GM13976 (cell line): Measurements from ENCODE around the gene HDAC7.

Experiments used
- DNase-seq: peaks from one replicate; pipeline ENCODE4 v3.0.0; 2012; ENCODE audit warnings: low spot score
- in situ Hi-C: fragments of 300-500 bp; cut with MboI; formaldehyde crosslinking; loops from one replicate; pipeline ENCODE4 v1.12.0; 2022; ENCODE audit warnings: low sequenced_read_pairs, mixed read lengths, inconsistent platforms; ENCODE audit not compliant: unreplicated experiment
- TF ChIP-seq, protein P1 (sequence below): IDR thresholded peaks from 2 replicates; pipeline ENCODE4 v1.5.1; 2012; ENCODE audit warnings: borderline replicate concordance, mild to moderate bottlenecking; ENCODE audit not compliant: insufficient read depth; ENCODE audit errors: extremely low read depth, missing control alignments, control extremely low read depth

HDAC7 gene

DNA sequence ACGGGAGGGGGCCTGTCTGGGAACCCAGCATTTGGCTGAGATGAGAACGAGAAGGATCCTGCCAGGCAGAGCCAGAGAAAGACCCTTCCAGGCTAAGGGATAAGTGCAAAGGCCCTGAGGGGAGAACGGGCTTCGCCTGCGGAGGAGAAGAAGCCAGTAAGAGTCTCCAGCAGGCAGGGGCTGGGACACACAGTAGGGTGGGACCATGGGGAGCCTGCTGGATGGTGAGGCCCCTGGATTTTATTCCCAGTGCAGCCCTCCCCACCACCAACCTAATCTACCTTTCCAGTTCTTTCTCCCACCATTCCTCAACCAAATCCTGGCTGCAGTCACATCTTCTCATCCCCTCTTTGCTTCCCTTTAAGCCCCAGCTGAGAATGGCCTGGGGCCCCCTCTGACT, 73.6 kb downstream of the HDAC7 start:
- in situ Hi-C loops, result no loop called here
- DNase-seq, result peak; percentile 25
- TF ChIP-seq, protein P1, sequence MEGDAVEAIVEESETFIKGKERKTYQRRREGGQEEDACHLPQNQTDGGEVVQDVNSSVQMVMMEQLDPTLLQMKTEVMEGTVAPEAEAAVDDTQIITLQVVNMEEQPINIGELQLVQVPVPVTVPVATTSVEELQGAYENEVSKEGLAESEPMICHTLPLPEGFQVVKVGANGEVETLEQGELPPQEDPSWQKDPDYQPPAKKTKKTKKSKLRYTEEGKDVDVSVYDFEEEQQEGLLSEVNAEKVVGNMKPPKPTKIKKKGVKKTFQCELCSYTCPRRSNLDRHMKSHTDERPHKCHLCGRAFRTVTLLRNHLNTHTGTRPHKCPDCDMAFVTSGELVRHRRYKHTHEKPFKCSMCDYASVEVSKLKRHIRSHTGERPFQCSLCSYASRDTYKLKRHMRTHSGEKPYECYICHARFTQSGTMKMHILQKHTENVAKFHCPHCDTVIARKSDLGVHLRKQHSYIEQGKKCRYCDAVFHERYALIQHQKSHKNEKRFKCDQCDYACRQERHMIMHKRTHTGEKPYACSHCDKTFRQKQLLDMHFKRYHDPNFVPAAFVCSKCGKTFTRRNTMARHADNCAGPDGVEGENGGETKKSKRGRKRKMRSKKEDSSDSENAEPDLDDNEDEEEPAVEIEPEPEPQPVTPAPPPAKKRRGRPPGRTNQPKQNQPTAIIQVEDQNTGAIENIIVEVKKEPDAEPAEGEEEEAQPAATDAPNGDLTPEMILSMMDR, result no peak

DNA sequence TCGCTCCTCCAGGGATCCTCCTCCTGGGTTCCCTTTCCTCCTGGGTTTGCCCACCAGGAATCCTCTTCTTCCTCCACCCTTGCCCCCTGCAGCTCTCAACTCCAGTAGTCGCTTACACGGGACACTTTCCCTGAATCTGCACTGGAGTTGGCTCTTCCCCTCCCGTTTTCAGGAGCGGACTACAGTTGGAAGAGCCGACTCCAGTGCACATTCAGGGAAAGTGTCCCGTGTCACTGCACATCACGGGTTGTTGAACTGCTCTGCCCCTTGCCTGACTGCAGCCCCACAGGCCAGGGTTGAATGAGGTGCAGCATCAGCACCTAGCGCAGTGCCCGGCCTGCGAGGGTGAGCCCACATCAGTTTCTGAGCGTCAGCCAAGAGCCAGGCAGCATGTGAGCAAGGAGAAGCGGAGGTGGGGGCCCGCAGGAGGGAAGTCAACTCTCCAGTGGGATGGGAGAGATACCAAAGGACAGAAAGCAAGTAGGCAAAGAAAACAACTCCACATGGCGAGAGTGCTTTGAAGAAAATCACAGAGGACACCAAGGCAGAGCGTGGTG, 74.1 kb downstream of the HDAC7 start:
- in situ Hi-C loops, result no loop called here
- DNase-seq, result no peak
- TF ChIP-seq, protein P1, result no peak

DNA sequence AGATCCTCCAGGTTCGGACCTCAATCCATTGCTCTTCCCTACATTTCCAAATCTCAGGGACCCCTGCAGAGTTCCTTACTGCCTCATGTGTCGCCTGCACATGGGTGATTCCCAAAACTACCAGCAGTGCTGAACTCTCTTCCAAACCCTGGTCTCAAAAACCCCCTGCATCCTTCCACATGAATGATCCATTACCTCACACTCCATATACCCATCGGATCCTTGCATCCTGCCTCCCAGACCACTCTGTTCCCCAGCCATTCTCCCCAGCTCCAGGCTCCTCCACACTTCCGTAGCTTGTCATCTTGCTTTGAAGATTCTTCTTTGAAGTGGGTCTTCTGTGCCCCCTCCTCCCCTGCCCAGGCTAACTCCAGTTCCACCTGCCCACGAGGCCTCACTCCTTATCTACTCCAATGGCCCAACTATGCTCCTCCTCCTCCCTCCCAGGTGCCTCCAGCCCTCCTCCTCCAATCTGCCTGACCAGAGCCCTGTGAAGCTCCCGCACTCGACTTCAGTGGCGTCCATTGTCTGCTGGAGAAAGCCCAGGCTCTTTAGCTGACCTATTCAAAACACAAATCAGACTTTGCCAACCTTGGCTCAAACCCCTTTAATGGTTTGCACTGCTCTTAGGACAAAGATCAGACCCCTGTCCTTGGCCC, 74.8 kb downstream of the HDAC7 start:
- in situ Hi-C loops, result no loop called here
- TF ChIP-seq, protein P1, result no peak
- no peak for DNase-seq

DNA sequence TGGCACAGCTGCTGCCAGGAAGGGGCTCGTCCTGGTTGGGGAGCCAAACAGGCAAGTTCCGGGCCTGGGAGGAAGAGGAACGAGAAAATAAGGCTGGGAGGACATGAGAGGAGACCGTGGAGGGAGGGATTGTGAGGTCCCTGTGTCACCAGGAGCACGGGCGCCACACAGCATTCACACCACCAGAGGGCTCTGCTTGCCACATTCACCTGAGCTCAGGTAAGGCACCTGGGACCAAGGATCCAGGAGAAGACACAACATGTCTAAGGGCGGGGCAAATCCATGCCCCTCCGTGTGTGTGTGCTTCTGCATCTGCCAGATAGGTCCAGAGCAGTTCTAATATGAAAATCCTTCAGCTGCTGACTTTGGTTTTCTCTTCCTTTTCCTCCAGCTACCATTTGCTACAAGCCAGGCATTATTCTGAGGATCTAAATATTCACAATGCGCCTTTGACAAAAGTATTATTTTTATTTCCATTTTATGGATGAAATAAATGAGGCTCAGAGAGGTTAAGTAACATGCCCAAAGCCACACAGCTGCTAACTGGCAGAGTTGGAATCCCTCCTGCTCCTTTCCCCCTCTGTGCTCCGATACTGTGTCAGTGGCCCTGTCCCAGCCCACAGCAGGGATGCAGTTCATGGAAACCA, 75.6 kb downstream of the HDAC7 start:
- in situ Hi-C loops, result no loop called here
- TF ChIP-seq, protein P1, result peak; percentile 65
- DNase-seq, result peak; percentile 66

DNA sequence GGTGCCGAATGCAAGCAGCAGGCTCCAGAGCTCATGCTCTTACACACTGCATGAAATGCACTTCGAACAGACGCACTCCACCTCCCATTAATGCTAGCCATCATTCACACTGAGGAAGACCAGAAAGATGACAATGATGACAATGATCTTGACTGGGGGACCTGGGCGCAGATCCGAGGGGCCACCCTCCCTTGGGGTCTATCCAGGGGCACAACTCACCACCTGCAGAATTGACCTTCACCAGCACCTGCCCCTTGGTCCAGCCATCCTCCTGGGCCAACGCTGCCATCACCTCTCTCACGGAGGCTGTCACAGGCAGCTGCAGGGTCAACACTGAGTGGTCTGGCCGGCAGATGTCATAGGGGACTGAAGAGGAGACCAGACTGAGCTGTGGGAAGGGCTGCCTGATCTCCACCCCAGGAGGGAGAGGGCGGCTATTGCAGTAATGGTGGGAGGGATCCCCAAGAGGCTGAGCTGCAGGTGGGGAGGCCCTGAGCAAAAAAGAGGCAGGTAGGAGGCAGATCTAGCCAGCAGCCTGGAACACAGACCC, 76.3 kb downstream of the HDAC7 start:
- DNase-seq, result no peak
- in situ Hi-C loops, result no loop called here
- TF ChIP-seq, protein P1, result no peak

DNA sequence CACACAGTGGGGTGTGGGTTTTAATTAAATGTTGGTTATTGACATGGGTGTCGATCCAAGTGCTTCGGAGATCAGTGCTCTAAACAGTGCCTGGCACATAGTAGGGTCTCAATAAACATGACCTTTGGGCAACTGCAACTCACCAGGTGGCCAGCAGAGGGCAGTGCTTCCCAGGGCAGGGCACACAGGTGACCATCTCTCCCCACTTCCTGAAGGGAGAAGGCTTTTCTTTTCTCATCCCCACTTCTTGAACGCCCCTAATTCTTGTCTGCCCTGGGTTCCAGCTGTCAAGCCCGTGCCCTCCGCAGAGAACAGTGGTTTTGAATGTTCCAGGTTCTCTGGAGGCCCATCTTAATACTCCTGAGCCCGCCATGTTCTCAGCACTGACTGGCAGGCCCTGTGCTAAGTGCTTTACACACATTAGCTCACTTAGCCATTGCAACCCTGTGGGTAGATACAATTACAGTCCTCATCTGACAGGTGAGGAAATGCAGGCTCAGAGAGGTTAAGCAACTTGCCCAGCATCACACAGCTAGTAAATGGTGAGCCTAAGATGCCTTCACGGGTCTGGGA, 77.4 kb downstream of the HDAC7 start:
- in situ Hi-C loops, result no loop called here
- DNase-seq, result peak; percentile 72
- TF ChIP-seq, protein P1, result peak; percentile 86
